HCT116 (cell line): Measurements from ENCODE around the gene LBR.

ENCODE experiments used
- EGR1 ChIP-seq: IDR thresholded peaks from 2 replicates; pipeline ENCODE4 v1.6.1; 2012; ENCODE audit warnings: low read depth
- EZH2 ChIP-seq: fragments of 200-600 bp; sonication (generic); IDR thresholded peaks from 2 replicates; pipeline ENCODE4 v1.6.1; 2017; ENCODE audit warnings: antibody characterized with exemption, mixed run types
- EZH2phosphoT487 ChIP-seq: fragments of 200-600 bp; IDR thresholded peaks from 2 replicates; pipeline ENCODE4 v1.6.1; 2018; ENCODE audit warnings: antibody characterized with exemption, borderline replicate concordance
- JUND ChIP-seq: IDR thresholded peaks from 2 replicates; pipeline ENCODE4 v1.6.1; 2012
- POLR2A ChIP-seq: IDR thresholded peaks from 2 replicates; pipeline ENCODE4 v1.7.0; 2011; ENCODE audit warnings: borderline replicate concordance; ENCODE audit not compliant: insufficient read depth, insufficient read length; ENCODE audit errors: extremely low read depth
- POLR2AphosphoS5 ChIP-seq: IDR thresholded peaks from 2 replicates; pipeline ENCODE4 v1.6.1; 2011; ENCODE audit warnings: mild to moderate bottlenecking, low read depth, low read length, moderate library complexity
- SIN3A ChIP-seq: IDR thresholded peaks from 2 replicates; pipeline ENCODE4 v1.6.1; 2012; ENCODE audit warnings: low read depth
- TCF7L2 ChIP-seq: IDR thresholded peaks from 2 replicates; pipeline ENCODE4 v1.7.0; 2011; ENCODE audit warnings: borderline replicate concordance, inconsistent platforms; ENCODE audit not compliant: insufficient read depth, insufficient read length; ENCODE audit errors: extremely low read depth
- ZFX ChIP-seq: fragments of 450-650 bp; IDR thresholded peaks from 2 replicates; pipeline ENCODE4 v1.6.1; 2017
- TF ChIP-seq, protein P1 (sequence below), 3 experiments: fragments of 200-600 bp in 1 of 3; sonication (generic) in 1 of 3; IDR thresholded peaks in 2 of 3; conservative IDR thresholded peaks in 1 of 3; 2 replicates each; pipeline ENCODE4 v1.5.1; 2012 to 2017; ENCODE audit warnings: low read depth in 2 of 3, low read length in 2 of 3, antibody characterized with exemption in 1 of 3, borderline replicate concordance in 1 of 3, control low read depth in 1 of 3, mild to moderate bottlenecking in 1 of 3, mixed read lengths in 1 of 3, mixed run types in 1 of 3, moderate library complexity in 1 of 3; ENCODE audit not compliant: insufficient read depth in 1 of 3
- TF ChIP-seq, protein P2 (sequence below): IDR thresholded peaks from 2 replicates; pipeline ENCODE4 v1.6.1; 2011; ENCODE audit warnings: mild to moderate bottlenecking, low read length, moderate library complexity; ENCODE audit not compliant: insufficient replicate concordance; ENCODE audit errors: extremely low read depth
- TF ChIP-seq, protein P3 (sequence below): IDR thresholded peaks from 2 replicates; pipeline ENCODE4 v1.6.1; 2012

DNA sequence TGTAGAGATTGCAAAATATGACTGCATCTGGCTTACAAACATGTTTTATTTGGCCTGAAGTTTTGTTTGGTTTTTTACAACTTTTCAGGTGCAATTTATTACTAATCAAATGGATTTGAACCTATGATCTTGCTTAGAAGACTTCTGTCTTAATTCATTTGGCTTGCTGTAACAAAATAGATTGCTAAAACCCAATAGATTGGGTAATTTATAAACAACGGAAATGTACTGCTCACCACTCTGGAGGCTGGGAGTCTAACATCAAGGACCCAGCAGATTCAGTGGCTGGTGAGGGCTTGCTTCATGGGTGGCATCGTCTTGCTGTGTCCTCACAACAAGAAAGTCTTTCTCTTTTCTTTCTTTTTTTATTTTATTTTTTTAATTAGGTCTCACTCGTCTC lies 72.9 kb downstream of the LBR start:
- TF ChIP-seq EZH2 (no peak), POLR2A (no peak), SIN3A (no peak), POLR2AphosphoS5 (no peak), ZFX (no peak), EGR1 (no peak), TCF7L2 (no peak), JUND (no peak), EZH2phosphoT487 (no peak)
- TF ChIP-seq, protein P1, sequence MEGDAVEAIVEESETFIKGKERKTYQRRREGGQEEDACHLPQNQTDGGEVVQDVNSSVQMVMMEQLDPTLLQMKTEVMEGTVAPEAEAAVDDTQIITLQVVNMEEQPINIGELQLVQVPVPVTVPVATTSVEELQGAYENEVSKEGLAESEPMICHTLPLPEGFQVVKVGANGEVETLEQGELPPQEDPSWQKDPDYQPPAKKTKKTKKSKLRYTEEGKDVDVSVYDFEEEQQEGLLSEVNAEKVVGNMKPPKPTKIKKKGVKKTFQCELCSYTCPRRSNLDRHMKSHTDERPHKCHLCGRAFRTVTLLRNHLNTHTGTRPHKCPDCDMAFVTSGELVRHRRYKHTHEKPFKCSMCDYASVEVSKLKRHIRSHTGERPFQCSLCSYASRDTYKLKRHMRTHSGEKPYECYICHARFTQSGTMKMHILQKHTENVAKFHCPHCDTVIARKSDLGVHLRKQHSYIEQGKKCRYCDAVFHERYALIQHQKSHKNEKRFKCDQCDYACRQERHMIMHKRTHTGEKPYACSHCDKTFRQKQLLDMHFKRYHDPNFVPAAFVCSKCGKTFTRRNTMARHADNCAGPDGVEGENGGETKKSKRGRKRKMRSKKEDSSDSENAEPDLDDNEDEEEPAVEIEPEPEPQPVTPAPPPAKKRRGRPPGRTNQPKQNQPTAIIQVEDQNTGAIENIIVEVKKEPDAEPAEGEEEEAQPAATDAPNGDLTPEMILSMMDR (IDR thresholded peaks at IDR 0.05 in 2 of 3, conservative IDR thresholded peaks at IDR 0.05 in 1 of 3; ENCODE audit: borderline replicate concordance in 1 of 3, insufficient read depth in 1 of 3, low read depth in 2 of 3, low read length in 2 of 3): no peak
- TF ChIP-seq, protein P2, sequence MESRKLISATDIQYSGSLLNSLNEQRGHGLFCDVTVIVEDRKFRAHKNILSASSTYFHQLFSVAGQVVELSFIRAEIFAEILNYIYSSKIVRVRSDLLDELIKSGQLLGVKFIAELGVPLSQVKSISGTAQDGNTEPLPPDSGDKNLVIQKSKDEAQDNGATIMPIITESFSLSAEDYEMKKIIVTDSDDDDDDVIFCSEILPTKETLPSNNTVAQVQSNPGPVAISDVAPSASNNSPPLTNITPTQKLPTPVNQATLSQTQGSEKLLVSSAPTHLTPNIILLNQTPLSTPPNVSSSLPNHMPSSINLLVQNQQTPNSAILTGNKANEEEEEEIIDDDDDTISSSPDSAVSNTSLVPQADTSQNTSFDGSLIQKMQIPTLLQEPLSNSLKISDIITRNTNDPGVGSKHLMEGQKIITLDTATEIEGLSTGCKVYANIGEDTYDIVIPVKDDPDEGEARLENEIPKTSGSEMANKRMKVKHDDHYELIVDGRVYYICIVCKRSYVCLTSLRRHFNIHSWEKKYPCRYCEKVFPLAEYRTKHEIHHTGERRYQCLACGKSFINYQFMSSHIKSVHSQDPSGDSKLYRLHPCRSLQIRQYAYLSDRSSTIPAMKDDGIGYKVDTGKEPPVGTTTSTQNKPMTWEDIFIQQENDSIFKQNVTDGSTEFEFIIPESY: no peak
- TF ChIP-seq, protein P3, sequence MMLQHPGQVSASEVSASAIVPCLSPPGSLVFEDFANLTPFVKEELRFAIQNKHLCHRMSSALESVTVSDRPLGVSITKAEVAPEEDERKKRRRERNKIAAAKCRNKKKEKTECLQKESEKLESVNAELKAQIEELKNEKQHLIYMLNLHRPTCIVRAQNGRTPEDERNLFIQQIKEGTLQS: no peak
